Sigmoid colon (tissue), 3 donors: ENCODE results near the gene ORC2.

ENCODE experiments used
- CTCF ChIP-seq, 4 experiments: fragments of 450-650 bp in 3 of 4; fragments of 200-600 bp in 1 of 4; IDR thresholded peaks; one replicate each; pipeline ENCODE4 v1.5.1; 2016 to 2019; ENCODE audit warnings: antibody characterized with exemption in 4 of 4, mild to moderate bottlenecking in 3 of 4, moderate library complexity in 2 of 4
- POLR2A ChIP-seq, 2 donors: fragments of 450-650 bp; IDR thresholded peaks; one replicate each; pipeline ENCODE4 v1.6.1; 2016; ENCODE audit warnings: antibody characterized with exemption in 2 of 2, mild to moderate bottlenecking in 2 of 2, moderate library complexity in 2 of 2

GRCh38 chr2:201007584-201007998 is 44.1 kb upstream of the ORC2 start:
- no peak for TF ChIP-seq CTCF (IDR thresholded peaks at IDR 0.05)
- TF ChIP-seq POLR2A (IDR thresholded peaks at IDR 0.05), result no peak
